Activated CD4-positive, alpha-beta T cell treated with anti-CD3 and anti-CD28 coated beads, Interleukin-2, Interleukin-4, amounts not matched to agents 100 ng/mL and 50 ng/mL, durations not matched to agents 16 hours and 8 hours (primary cell): Measurements from ENCODE around the gene SPPL2A.
"Not testable (repeated sequence)": the region's sequence is repeated elsewhere in the genome, so short reads cannot be mapped to it uniquely, and the experiment has no call there.

ENCODE experiments used
- DNase-seq: peaks from one replicate; pipeline ENCODE4 v3.0.0-alpha.2; 2020; ENCODE audit warnings: low spot score

SPPL2A gene

DNA sequence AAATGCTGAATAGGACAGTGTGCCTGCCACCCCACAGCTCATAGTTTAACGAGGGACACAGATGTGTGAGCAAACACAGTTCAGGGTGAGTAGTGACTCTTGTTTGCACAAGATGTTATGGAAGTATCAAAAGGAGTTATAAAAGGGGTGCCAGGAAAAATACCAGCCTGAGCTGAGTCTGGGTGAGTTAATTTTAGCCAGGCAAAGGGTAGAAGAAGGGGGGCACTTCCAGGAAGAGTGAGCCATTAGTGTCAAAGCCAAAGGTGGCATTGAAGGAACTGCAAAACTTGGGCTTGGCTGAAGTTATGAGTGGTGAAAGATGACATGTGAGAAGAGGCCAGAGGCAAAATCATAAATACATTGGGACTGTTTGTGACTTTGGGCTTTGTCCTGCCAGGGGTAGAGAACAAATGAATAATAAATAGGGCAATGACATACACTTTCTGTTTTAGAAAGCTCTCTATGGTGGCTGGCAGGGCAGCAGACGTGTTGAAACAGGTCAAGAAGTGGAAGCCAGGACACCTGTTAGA is 1.9 kb upstream of the SPPL2A start:
- no peak for DNase-seq

DNA sequence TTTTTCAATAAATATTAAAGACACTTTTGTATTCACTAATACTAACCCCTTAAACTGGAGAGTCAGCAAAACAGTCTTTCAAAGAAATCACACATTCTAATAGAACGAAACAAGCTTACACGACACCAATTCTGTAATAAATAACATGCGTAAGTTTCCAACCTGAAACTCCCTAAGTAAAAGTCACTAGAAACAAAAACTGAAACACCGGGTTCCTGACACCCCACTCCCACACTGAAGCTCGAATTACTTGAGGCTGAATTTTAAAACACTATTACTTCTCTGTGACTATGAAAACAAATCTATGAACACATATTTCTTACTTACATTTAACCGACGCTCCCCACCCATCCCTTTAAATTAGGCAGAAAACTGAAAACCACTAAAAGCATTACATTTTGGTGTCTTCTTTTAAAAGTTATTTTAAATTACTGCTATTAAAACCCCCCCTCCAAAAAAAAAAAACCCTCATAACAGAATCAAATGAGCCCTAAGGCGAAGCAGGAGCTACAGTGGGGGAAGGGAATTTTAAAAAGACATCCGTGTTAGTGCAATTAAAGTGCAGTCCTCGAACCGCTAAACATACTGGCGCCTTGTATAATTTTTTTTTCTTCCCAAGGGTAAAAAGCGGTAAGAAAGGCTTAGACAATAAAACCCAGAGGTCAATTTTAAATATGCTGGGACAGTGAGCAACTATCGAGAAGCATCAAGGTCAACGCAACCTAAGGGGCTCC is 878 bp downstream of the SPPL2A start:
- peak; percentile 62 for DNase-seq

DNA sequence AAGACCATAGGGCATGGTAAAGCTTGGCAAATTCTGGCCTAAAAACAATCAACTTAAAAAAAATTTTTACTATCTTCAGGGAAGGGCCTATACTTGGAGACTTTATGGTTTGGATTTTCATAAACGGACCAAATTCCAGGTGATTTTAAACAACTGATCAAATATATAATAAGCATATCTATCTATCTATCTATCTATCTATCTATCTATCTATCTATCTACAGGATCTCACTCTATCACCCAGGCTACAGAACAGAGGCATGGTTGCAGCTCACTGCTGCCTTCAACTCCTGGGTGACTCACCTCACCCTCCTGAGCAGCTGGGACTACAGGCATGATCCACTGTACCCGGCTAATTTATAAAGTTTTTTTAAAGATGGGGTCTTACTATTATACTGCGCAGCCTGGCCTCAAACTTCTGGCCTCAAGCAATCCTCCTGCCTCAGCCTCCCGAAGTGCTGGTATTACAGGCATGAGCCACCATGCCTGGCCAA is 6.7 kb downstream of the SPPL2A start:
- no peak for DNase-seq

DNA sequence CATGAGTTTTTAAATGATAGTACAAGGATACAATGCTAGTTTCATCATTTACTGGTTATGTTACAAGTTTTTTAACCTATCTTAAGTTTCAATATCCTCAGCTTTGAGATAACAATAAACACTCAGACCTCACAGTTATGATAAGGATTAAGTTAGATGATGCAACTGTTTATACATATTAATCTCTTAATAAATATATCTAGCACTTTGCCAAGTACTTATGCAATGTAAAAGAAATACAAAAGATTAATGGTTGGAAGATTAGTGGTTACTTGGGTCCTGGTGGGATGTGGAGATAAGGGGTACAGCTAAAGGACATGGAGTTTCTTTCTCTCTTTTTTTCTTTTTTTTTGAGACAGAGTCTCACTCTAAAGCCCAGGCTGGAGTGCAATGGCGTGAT is 12.0 kb downstream of the SPPL2A start:
- no peak for DNase-seq

DNA sequence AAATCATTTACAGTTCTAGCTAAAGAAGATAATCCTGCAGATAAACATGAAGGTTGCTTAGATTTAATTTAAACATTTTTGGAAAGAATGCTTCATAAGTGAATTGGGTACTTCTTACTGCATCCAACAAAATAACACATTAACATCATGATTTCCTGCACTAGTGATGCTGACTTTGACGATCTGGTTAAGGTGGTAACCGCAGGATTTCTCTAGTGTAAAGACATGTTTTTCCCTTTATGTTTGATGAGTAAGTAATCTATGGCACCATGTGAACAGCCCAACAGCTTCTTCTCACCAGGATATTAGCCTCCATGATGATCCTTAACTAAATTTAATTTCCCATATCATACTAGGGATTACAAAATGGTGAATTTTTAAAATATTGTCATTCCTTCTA is 14.1 kb downstream of the SPPL2A start:
- DNase-seq: no peak

DNA sequence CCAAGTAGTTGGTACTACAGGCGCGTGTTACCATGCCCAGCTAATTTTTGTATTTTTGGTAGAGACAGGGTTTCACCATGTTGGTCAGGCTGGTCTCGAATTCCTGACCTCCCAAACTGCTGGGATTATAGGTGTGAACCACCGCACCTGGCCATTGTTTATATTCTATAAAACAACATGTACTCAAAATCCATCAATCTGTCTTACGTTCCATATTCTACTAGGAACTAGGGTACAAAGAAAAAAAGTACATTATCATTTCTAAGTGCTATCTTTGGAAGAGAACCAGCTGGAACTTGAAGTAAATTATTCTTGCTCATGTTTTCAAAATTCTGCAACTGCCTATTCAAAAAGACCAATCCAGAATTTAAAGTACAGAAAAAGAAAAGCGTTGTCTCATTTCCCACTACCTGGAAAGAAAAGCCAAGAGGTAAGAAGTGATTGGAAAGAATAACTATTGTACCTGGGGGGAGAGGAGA is 15.2 kb downstream of the SPPL2A start:
- no peak for DNase-seq

DNA sequence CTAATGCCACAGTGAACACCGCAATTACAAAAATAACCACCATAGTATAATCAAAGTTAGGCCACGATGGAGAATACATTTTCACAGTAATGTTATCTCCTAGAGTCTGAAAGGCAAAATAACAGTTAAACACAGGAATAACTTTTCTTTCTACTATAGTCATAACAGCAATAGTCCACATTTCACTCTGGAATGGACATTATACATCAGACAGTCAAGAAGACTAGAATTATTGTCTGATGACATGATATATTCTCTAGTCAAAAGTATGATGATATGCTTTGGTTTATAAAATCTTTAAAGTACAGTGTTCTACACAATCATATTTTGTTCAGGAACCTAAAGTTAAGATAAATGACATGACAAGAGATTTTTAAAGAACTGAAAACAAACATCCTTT is 18.0 kb downstream of the SPPL2A start:
- DNase-seq: no peak

DNA sequence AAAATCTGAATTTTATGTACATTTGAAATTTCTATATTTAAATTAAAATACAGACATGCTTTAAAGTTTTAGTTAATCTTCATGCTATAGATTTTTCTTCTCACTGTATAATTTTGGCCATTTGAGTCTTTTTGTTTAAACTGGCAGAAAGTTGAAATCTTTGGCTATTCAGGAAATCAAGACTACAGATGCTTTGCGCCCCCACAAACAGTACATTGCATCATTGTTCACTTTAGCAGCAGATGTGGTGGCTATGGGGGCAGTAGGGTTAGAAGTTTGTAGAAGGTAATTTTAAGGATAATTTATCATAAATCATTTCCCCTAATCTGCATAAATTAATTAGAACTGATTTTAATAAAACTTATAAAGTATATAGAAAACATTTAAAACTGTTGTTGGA is 20.9 kb downstream of the SPPL2A start:
- DNase-seq: no peak

DNA sequence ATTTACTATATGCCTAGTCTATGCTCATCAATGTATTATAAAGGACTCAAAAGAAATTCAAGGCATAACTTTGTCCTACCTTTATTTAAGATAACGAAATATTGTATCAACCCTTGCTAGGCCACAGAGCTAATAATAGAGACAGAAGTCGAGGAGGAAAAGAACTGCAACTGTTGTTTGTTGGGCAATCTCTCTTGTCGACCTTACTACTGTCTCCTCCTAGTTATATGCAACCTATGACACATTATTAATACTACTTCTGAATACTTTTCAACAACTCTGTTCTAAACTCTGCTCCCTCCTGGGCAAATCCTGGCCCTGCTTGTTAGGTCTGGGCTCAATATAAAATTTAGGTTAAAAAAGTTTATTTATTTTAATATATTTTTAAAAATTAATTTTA is 24.6 kb downstream of the SPPL2A start:
- no peak for DNase-seq

DNA sequence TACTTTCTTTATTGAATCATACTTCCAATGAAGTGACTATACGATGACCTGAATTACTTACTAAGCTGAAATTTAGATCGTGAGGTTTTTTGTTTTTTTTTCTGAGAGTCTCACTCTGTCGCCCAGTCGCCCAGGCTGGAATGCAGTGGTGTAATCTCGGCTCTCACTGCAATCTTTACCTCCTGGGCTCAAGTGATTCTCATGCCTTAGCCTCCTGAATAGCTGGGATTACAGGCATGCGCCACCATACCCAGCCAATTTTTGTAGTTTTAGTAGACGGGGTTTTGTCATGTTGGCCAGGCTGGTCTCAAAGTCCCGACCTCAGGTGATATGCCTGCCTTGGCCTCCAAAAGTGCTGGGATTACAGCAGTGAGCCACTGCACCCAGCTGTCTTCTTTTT is 28.7 kb downstream of the SPPL2A start:
- DNase-seq: no peak

DNA sequence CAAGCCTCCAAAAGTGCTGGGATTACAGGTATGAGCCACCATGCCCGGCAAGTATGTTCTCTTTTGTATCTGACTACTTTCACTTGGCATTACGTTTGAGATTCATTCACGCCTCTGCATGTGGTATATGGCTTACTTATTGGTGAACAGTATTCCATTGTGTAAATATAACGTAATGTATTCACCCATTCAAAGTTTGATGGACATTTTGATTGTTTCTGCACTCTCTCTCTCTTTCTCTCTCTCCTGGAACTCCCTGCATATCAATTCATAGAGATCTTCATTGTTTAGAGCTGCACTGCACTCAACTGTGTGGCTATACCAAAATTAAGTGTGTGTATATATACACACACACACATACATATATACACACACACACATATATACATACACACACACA is 30.4 kb downstream of the SPPL2A start:
- DNase-seq: no peak

DNA sequence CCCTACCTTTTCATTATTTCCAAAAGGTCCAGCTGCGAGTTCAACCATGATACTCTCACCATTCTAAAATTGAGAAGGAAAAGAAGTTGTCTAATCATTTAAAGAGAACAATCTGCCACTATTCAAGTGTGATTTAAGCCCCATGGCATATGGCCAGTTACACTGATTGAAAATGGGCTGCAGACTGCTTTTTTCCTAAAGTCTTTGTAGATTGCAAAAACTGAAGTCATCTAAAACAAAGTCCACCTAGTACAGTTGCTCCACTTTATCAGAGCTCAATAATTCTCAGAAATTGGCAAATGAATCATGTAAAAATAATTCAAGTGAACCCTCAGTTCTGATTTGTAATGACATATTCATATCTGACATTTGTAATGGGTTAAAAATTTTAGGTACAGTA is 39.2 kb downstream of the SPPL2A start:
- no peak for DNase-seq

DNA sequence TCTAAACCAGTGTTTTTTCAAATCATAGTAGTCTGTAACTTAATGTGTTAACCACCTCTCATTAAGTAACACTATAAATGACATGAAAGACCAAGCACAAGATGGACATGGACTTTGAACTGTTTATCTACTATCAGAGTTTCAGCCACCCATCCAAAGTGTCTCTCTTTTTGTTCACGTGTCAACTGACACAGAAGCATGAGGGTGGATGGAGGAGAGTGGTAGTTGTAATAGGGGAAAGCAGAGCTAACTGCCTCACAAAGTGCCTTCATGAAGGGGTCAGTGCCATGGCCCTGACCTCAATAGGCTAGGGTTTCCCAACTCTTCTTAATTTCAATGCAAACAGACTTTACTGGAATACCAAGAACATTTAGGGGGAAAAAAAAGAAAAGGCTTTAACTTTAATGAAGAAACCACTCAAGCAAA is 46.8 kb downstream of the SPPL2A start:
- DNase-seq: no peak

DNA sequence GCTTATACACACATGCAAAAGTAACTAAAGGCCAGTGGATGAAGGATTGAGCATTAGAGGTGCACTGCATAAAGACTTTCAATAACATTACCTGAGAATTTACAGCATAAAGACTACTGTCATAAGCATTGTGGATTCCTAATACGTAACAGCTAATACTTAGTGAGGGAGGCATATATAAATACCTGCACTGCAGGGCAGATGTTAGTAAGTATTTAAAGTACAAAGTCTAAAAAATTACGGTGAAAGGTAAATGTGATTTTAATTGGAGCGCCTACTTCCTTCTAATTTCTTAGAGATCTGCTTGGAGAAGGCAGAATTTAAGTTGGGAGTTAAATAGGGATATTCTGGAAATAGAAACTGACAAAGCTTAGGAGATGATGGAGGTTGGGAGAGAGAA is 53.5 kb downstream of the SPPL2A start:
- DNase-seq: no peak

DNA sequence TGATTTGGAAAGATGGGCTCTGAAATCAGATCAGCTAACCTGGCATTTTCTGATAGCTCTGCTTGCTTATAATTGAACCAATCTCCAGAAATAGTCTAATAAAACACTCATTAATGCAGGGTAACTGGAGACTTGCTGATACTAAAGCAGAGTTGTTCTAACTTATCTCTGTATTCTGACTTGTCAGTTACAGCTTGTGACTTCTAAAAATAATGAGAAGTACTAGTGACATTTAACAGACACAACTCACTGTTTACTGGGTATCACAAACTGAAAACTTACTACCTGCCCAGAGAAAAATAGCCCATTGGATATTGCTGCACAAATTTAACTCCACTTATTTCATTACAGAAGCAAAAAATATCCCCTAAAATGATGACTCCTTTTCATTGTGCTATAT is 54.9 kb downstream of the SPPL2A start:
- DNase-seq: no peak

DNA sequence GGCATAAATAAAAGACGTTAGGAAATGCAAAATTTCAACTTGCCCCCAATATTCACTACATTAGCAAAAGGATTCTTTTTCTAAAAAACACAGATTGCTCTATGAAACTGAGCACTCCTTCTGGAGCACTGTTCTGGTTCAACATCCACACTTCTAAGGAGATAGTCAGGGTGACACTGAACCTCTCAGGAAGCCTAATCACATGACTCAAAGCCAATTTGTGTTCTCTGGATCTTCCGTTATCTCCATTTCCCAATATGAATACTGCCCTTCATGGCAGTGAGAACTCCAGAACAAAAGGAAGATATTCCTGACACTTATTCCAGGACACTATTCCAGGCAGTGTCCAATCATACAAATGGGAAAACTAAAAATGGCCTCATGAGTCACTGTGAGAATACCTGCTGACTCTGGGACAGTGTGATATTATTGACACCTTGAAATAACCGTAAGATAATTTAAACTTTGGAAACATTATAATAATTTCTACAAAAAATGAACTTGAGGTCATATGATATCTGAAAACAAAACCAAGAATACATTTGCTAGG is 57.6 kb downstream of the SPPL2A start:
- DNase-seq: no peak

DNA sequence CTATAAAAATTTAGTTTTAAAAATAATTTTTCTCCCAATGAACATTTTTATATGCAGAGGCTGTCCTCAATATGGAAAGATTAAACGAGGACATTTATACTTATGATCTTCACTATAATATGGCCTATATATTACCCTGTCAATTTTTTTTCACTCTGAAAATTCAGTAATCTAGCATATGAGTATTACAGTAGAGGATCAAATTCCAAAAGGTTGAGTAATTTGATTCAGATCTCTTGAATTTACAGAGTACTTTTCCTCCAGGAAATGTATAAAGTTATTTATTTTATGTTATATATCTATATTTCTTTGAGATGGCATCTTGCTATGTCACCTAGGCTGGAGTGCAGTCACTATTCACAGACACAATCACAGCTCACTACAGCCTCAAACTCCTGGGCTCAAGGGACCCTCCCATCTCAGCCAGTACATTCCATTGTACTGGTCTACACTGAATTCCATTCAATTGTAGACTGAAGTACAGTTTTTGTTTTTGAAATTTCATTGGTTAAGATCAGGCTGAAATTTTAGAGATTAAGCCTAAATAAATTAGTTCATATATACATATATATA is 62.7 kb downstream of the SPPL2A start:
- no peak for DNase-seq

DNA sequence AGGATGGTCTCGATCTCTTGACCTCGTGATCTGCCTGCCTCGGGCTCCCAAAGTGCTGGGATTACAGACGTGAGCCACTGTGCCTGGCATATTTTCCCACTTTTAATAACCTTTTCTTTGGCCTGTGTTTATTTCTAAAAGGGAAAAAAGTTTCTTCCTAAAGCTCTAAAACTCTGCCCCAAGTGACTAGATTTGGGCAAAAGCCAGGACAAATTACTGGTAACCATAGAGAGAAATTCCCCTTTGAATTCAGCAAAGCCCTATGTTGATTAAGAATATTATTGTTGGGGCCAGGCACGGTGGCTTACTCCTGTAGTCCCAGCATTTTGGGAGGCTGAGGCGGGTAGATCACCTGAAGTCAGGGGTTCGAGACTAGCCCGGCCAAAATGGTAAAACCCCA is 67.4 kb downstream of the SPPL2A start:
- no peak for DNase-seq

DNA sequence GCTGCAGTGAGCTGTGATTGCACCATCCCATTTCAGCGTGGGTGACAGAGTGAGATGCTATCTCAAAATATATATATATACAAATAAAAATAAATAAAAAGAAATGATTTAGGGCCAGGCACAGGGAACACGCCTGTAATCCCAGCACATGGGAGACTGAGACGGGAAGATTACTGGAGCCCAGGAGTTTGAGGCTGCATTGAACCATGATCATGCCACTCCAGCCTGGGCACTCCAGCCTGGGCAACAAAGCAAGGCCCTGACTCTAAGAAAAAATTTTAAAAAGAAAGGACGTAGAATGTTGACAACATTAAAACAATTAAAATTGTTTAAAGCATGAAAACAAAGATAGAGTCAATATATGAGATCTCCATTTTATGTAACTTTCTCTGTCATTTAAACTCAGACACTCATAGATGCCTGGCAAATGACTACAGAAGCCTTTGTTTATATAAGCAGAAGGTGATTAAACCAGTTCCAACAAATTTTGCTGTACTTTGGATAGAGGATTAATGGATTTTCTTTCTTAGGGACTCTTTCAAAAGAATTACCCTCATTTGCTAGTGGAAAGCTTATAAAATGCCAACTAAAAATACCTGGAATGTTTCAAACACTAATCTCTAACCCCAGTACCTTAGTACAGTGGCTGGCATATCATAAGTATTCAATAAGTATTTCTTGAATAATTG is 68.3 kb downstream of the SPPL2A start:
- DNase-seq: no peak

DNA sequence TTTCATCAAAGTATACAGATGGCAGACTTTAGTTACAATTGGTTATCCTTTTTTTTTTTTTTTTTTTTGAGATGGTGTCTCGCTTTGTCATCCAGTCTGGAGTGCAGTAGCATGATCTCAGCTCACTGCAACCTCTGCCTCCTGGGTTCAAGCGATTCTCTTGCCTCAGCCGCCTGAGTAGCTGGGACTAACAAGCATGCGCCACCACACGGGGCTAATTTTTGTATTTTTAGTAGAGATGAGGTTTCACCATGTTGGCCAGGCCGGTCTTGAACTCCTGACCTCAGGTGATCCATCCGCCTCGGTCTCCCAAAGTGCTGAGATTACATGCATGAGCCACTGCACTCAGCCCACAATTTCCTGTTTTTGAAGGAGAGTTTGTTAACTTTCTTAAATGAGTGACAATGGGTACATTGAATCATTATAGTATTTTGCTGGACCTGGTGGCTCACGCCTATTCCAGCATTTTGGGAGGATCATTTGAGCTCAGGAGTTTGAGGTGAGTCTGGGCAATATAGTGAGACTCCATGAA is 70.8 kb downstream of the SPPL2A start:
- DNase-seq: not testable (repeated sequence)

DNA sequence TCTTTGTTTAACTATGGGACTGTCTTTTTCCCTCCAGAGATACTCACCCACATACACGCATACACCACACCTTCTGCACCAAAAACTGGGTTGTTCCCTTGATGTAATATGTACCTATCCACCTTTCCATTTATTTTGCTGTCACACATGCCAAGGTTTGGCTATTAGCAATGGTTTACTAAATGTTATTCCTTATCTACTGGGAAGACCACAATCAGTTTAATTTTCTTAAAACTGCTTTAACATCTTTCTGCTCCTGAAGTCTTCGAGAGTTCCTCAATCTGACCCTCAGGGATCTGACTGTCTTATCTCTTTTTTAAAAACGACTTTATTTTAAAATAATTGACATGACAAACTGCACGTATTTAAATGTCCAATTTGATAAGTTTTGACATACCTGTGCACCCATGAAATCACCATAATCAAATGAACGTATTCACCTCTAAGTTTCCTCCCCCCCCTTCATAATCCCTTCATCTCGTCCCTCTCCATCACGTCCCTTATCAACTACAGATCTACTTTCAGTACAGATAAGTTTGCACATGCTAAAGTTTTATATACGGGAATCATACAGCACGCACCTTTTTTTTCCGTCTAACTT is 78.1 kb downstream of the SPPL2A start:
- DNase-seq: no peak
